NCI-H748 (cell line): ENCODE measurements around the gene CHKB.

Source experiments
- DNase-seq: peaks from one replicate; lab custom pipeline; 2025; ENCODE audit not compliant: unreplicated experiment; lab: John Stamatoyannopoulos, UW

The CHKB gene

GRCh38 chr22:50600538-50600937, 17.9 kb upstream of the CHKB start, which contains the start of gene MAPK8IP2:
TSS of gene MAPK8IP2 (plus strand) at chr22:50600793. CDS start at chr22:50600819, 26 bp downstream.
- DNase-seq = peak; percentile 65

GRCh38 chr22:50599816-50600455, 17.3 kb upstream of the CHKB start:
- peak; percentile 53 for DNase-seq

GRCh38 chr22:50597097-50597496, 14.4 kb upstream of the CHKB start:
- DNase-seq = no peak

GRCh38 chr22:50595189-50595588, 12.5 kb upstream of the CHKB start:
- no peak for DNase-seq

- DNase-seq = no peak
Measured at GRCh38 chr22:50587407-50587806, 4.8 kb upstream of the CHKB start.

- DNase-seq = no peak
Measured at GRCh38 chr22:50586416-50586815, 3.8 kb upstream of the CHKB start.

GRCh38 chr22:50585781-50586180, 3.1 kb upstream of the CHKB start:
- no peak for DNase-seq

- DNase-seq = no peak
Measured at GRCh38 chr22:50585238-50585637, 2.6 kb upstream of the CHKB start.

- no peak for DNase-seq
Measured at GRCh38 chr22:50584106-50585096, 1.8 kb upstream of the CHKB start.

- no peak for DNase-seq
Measured at GRCh38 chr22:50583294-50583861, 729 bp upstream of the CHKB start.

GRCh38 chr22:50581950-50582492, 628 bp downstream of the CHKB start:
- DNase-seq = peak; percentile 83

- DNase-seq = no peak
Measured at GRCh38 chr22:50581031-50581949, 1.4 kb downstream of the CHKB start.

- DNase-seq = no peak
Measured at GRCh38 chr22:50579752-50580151, 2.9 kb downstream of the CHKB start.

- DNase-seq = no peak
Measured at GRCh38 chr22:50578776-50579310, 3.8 kb downstream of the CHKB start.

GRCh38 chr22:50577987-50578775, 4.5 kb downstream of the CHKB start, which contains the start of gene CPT1B:
TSS of gene CPT1B (minus strand) at chr22:50578427. CDS start at chr22:50577915, 512 bp downstream.
- DNase-seq = no peak

GRCh38 chr22:50577697-50577986, 5.0 kb downstream of the CHKB start:
- no peak for DNase-seq

GRCh38 chr22:50576806-50577696, 5.6 kb downstream of the CHKB start:
- no peak for DNase-seq

GRCh38 chr22:50576070-50576469, 6.6 kb downstream of the CHKB start:
- peak; percentile 61 for DNase-seq
